CD4-positive, alpha-beta T cell treated with Interleukin-15 for 1 hour (primary cell): ENCODE results near the gene DMP1.
"Not testable (repeated sequence)": the region's sequence is repeated elsewhere in the genome, so short reads cannot be mapped to it uniquely, and the experiment has no call there.

Experiments
- DNase-seq: peaks from one replicate; pipeline ENCODE4 v3.0.0-alpha.2; 2020

The DMP1 gene

DNA sequence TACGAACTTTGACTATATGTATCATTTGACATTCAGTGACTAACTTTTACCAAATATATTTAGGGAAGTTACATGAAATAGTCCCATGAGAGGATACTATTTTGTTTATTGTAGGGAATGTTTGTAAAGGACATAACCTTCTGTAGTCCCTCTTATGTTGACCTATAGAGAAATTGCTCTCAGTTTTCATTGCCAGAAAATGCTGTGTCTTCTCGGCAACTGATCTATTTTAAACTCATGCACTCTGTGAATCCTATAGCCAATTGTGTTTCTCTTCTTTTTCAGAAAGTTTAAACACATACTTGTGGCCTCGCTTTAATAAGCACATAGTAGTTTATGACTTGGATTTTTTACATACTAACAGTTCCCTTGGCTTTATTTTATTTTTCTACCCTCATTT lies 38.2 kb downstream of the DMP1 start:
- DNase-seq = no peak

DNA sequence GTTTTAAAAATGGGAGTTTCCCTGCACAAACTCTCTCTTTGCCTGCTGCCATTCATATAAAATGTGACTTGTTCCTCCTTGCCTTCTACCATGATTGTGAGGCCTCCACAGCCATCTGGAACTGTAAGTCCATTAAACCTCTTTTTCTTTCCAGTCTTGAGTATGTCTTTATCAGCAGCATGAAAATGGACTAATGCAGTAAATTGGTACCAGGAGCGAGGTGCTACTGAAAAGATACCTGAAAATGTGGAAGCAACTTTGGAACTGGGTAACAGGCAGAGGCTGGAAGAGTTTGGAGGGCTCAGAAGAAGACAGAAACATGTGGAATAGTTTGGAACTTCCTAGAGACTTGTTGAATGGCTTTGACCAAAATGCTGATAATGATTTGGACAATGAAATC lies 40.9 kb downstream of the DMP1 start:
- DNase-seq = not testable (repeated sequence)

DNA sequence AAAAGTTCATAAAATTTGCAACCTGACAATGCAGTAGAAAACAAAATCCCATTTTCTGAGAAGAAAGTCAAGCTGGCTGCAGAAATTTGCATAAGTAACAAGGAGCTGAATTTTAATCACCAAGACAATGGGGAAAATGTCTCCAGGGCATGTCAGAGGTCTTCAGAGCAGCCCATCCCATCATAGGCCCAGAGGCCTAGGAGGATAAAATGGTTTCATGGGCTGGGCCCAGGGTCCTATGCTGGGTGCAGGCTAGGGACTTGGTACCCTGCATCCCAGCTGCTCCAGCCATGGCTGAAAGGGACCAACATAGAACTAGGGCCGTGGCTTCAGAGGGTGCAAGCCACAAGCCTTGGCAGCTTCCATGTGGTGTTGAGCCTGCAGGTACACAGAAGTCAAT lies 42.0 kb downstream of the DMP1 start:
- not testable (repeated sequence) for DNase-seq

DNA sequence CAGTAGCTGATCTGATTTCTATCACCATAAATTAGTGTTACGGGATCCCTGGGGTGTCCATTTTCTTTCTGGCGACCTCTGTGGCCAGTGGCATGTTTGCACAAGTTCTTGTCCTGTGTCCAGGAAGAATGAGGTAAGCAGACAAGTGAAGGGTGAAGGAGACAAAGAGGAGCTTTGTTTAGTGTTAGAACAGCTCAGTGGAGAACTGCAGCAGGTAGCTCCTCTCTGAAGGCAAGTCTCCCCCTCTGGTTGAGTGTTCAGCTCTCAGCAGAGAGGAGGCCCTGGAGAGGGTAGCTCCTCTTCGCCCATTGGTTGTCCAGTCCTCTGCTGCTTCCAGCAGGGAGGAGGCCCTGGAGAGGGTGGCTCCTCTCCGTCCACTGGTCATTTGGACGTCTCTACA lies 47.2 kb downstream of the DMP1 start:
- DNase-seq = no peak

DNA sequence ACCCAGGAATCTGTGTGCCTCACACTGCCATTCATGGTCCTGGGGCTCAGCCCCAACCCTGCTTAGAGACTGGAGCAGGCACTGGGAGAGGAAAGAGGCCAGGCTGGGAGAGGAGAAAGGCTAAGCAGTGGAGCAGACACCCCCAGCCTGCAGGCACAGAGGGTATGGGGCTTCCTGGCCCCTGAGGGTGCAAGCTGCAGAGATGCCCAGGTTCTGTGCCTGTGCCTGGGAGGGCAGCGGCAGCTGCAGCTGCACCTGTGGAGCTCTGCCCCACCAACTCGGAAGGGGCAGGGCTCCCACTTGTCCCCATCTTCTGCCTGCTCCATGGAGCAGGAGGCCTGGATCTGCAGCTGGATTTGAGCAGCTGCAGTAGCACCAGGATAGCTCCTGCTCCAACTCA lies 47.9 kb downstream of the DMP1 start:
- DNase-seq = no peak

DNA sequence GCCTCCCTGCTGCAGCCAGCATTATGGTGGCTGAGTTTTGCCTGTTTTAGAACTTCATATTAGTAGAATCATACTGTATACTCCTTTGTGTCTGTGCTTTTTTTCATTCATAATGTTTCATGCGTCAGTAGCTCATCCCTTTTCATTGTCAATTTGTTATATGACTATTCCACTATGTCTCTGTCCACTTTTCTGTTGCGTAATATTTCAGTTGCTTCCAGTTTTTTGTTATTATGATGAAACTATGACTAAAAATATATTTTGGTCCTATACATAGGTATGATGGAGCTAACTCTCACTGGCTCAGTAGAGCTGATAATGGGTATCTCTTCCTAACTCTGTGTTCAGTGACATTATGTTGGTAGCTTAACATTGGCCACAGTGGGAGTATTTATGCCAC lies 48.3 kb downstream of the DMP1 start:
- no peak for DNase-seq

DNA sequence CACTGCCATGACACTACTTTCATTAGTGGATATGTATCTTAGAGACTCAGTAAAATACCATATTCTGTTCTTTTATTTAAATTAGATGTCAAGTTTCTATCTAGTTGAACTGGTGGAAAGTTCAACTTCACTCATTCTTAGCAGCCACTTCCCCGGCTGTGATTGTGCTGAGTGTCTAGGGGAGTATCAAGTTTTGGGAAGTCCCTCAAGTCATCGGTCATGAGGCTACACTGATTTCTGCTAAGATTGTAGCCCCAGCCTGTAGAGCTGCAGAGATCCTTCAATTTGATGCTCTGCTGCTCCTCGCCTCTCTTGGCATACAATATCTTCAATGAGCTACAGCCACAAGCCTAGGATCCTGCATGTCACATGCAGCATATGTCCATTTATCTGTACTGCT lies 53.9 kb downstream of the DMP1 start:
- no peak for DNase-seq

DNA sequence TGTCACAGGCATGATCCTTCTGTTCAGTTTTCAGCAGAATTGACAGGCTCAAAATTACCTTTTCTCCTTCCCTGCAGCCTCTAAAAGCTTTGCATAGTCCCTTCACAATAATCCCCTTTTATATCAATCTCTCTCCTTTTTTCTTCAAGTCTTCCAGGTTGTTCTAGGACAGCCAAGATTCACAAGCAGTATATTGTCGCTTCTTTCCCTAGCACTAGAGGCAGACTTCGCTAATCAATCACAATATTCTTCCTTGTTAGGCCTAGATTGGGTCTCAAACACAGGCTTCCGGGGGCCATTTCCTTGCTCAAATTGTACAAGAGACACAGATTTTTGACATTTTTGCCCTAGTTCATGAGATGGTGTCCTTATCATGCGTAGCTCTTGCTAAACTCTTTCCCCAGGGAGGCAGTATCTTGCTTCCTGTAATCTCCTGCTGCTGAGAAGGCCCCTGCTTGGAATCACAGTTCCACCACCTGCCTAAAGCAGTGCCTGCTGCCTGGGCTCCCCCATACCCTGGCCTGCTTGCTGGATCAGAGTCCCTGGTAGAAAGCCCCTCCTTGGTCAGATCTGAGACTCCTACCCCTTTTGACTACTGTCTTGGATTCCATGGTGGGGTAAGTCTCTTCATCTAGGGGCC lies 57.3 kb downstream of the DMP1 start:
- DNase-seq = no peak
